ENCODE results near the gene EPHA3.

Gene EPHA3

GRCh38 chr3:89280301-89280700, 172.9 kb downstream of the EPHA3 start:
- DNase-seq (ENCODE audit: low read depth), result no peak
- TF ChIP-seq MAX (IDR thresholded peaks at IDR 0.05; ENCODE audit: low read depth, low read length) (no peak), POLR2A (IDR thresholded peaks at IDR 0.05; ENCODE audit: extremely low read depth, insufficient read length) (no peak), CTCF (IDR thresholded peaks at IDR 0.05; ENCODE audit: low read depth, low read length) (no peak), MYC (IDR thresholded peaks at IDR 0.05; ENCODE audit: low read depth, low read length) (no peak)
- H3K4me3 ChIP-seq (ENCODE audit: low read depth, low read length), result no peak overlapping the region

GRCh38 chr3:89280822-89281365, 173.5 kb downstream of the EPHA3 start:
- no peak overlapping the region for H3K4me3 ChIP-seq (ENCODE audit: low read depth, low read length)
- no peak for TF ChIP-seq CTCF (IDR thresholded peaks at IDR 0.05; ENCODE audit: low read depth, low read length)
- no peak for TF ChIP-seq MYC (IDR thresholded peaks at IDR 0.05; ENCODE audit: low read depth, low read length)
- no peak for TF ChIP-seq POLR2A (IDR thresholded peaks at IDR 0.05; ENCODE audit: extremely low read depth, insufficient read length)
- TF ChIP-seq MAX (IDR thresholded peaks at IDR 0.05; ENCODE audit: low read depth, low read length), result no peak
- DNase-seq (ENCODE audit: low read depth), result no peak

GRCh38 chr3:89287902-89288508, 180.6 kb downstream of the EPHA3 start:
- H3K4me3 ChIP-seq (ENCODE audit: low read depth, low read length), result no peak overlapping the region
- no peak for DNase-seq (ENCODE audit: low read depth)
- TF ChIP-seq POLR2A (IDR thresholded peaks at IDR 0.05; ENCODE audit: extremely low read depth, insufficient read length) (no peak), MAX (IDR thresholded peaks at IDR 0.05; ENCODE audit: low read depth, low read length) (no peak), MYC (IDR thresholded peaks at IDR 0.05; ENCODE audit: low read depth, low read length) (no peak), CTCF (IDR thresholded peaks at IDR 0.05; ENCODE audit: low read depth, low read length) (no peak)

- DNase-seq (ENCODE audit: low read depth), result no peak
- H3K4me3 ChIP-seq (ENCODE audit: low read depth, low read length), result no peak overlapping the region
These were observed 182.3 kb downstream of the EPHA3 start for GRCh38 chr3:89289574-89290190.

GRCh38 chr3:89297199-89297598, 189.8 kb downstream of the EPHA3 start:
- no peak overlapping the region for H3K4me3 ChIP-seq (ENCODE audit: low read depth, low read length)
- TF ChIP-seq MAX (IDR thresholded peaks at IDR 0.05; ENCODE audit: low read depth, low read length) (no peak), MYC (IDR thresholded peaks at IDR 0.05; ENCODE audit: low read depth, low read length) (no peak)
- no peak for DNase-seq (ENCODE audit: low read depth)

More at GRCh38 chr3:89289574-89290190, 182.3 kb downstream of the EPHA3 start:
- TF ChIP-seq POLR2A (IDR thresholded peaks at IDR 0.05; ENCODE audit: extremely low read depth, insufficient read length) (no peak), CTCF (IDR thresholded peaks at IDR 0.05; ENCODE audit: low read depth, low read length) (no peak), MYC (IDR thresholded peaks at IDR 0.05; ENCODE audit: low read depth, low read length) (no peak), MAX (IDR thresholded peaks at IDR 0.05; ENCODE audit: low read depth, low read length) (no peak)

- no peak overlapping the region for H3K4me3 ChIP-seq (ENCODE audit: low read depth, low read length)
- peak; percentile 1 for DNase-seq (ENCODE audit: low read depth)
- no peak for TF ChIP-seq POLR2A (IDR thresholded peaks at IDR 0.05; ENCODE audit: extremely low read depth, insufficient read length)
- TF ChIP-seq CTCF (IDR thresholded peaks at IDR 0.05; ENCODE audit: low read depth, low read length), result no peak
- TF ChIP-seq MYC (IDR thresholded peaks at IDR 0.05; ENCODE audit: low read depth, low read length), result no peak
- TF ChIP-seq MAX (IDR thresholded peaks at IDR 0.05; ENCODE audit: low read depth, low read length), result no peak
These were observed 193.1 kb downstream of the EPHA3 start for GRCh38 chr3:89300526-89300925.
